HG03060 (cell line): ENCODE data around the gene PDLIM1.

ENCODE experiments used
- ATAC-seq: cut with Tn5 transposase; IDR thresholded peaks from one replicate; pipeline ENCODE4 v1.9.1; 2021; ENCODE audit warnings: low read depth, moderate number of reproducible peaks; ENCODE audit not compliant: unreplicated experiment

Gene PDLIM1

DNA sequence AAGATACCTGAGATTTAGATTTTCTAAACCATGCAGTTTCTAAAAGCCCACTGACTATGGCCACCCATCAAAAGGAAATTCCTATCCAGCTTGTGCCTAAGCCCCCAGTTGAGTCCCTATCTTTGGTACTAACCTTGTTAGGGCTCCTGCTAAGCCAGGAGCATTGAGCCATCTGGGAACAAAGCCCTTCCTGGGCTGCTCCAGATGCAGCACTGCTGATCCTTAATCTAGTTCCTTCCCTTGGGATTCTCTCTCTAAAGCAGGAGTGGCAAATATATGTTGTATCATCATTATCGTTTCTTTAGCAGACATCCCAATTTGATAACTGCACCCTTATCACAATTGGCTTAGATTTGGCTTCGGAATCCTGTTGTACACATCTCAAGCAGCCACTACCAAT, 24.7 kb upstream of the PDLIM1 start:
- ATAC-seq: no peak

DNA sequence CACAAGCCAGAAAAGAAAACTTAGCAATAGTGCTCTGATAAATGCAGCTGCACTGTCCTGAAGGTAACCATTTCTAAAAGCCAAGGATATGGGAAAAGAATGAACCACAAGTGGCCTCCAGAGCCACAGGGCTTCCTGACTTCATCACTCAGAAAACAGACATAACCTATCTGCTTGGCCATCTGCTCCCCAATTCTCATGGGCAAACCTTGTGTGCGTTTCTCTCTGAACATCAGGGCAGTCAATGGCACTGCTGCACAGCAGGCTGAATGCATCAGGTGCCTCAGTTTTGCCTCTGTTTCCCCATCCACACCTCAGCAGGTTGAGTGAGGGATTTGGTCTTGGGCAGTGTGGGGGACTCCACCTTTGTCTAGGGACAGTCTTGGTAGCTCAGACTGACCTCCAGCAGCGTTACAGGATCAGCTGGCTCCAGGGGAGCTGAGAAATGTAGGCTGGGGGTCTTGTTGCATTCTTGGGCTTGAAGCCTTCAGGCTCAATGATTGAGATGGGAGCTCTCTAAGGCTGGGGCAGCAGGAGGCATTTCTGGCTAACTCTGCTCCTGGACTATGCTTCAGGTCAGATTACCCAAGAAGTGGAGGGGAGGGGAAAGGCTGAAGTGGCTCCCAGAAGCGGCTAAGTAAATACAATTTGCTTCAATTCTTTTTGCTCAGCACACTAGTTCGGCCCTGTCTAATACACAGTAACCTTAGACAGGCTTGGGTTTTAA, 23.6 kb upstream of the PDLIM1 start:
- ATAC-seq: no peak

DNA sequence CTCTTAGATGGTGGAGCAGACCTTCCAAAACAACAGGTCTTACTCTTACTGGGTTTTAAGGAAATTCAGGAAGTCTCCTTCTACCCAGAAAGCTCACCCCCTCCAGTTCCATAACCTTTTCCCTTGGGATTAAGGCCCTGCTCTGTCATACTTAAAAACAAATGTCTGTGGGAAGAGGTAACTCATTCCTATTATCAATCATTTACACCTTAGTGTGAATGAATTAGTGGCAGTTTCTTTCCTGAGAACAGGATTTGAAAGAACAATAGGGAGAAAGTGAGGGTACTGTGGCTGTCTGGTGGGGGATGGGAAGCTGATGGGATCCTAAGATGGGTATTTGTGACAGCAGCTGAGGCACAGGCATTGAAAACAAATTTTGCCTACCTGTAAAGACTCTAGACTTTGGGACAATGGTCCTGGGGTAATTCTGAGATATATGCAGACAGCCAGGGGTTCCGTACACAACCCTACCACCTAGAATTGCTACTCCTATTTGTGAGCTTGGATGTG, 22.2 kb upstream of the PDLIM1 start:
- ATAC-seq: no peak

DNA sequence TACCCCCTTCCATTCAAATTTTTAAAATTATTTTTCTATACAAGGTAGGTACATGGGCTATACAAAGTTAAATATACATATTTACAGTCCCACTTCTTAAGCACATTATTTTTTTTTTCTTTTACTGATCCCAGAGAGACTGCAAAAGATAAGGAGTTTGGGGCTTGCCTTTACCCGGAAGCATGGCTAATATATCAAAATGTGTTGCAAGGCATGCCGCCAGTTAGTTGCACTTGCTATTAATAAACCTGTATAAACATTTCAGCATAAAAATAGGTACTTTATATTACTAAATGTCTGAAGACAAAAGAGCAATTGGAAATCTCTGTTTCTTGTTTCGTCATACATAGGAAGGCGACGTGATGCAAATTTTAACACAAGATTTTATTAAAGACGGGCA, 21.5 kb upstream of the PDLIM1 start:
- no peak for ATAC-seq

DNA sequence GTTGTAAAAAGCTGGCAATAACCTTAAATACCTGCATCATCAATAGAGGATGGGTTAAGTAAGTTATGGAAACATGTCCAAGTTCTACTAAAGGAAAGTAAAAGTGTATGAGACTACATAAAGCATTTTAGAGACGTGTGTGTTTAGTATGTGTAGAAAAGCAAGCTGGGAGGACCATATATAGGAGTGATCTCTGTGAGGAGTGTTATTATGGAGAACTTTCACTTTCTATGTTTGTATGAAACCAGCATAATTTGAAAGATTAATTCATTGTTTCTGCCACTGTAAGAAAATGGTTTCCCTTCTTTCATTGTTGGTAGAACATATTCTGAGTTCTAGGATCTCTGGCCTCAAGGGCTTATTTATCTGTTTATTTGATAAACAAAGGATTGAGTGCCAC, 19.2 kb upstream of the PDLIM1 start:
- no peak for ATAC-seq

DNA sequence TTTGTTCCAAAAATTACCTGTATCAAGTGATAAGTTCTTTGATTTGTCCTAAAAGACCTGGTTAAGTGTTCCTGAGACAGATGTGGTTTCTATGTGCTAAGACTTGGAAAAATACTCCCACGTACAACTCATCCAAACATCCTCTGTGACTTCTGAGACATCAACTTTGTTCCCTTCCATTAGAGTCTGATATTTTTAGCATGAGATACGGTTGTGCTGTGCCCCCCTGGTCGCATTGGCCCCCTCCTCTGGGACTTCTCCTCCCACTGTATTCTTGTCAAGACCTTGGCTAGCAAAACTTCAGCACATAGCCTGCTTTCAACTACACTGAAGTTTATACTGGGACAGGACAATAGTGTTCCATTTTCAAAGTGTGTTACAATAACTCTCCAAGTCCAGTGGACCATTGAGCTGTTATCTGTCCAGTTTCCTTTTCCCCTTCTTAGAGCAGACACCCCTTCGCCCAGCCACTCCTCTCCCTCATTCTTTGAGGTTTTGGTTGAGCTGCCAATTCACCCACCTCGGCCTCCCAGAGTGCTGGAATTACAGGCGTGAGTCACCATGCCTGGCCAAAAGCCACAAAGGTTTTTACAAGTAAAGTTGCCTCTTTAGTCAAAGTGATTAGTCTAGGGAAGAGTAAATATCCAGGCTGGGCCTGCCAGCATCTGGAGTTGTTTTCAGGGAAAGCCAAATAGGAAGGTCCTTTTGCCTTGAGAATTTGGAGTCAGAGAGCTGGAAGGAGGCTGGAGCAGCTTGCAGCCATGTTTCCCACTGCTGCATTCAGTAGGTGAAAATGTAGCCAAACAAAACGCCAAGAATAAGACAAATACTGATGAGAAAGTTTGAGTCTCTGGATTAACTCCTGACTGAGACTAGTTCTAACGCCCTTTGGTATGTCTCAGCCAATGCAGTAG, 17.8 kb upstream of the PDLIM1 start:
- ATAC-seq: peak; percentile 45

DNA sequence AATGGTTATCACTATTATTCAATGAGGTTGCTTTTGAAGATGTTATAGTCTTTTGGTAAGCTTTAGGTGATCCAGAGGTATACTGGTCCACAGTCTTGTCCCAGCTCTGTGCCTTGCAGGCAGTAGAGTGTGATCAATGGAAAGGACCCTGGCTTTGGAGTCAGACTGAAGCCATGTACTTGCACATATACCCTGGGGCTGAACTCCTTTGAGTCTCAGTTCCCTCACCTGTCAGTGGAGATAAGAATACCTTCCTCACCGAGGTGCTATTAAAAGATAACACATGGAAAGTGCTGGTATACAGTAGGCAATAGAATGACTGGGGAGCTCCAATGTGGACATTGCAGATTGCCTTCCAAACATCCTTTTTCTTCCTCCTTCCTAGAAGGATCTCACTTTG, 16.0 kb upstream of the PDLIM1 start:
- ATAC-seq: no peak

DNA sequence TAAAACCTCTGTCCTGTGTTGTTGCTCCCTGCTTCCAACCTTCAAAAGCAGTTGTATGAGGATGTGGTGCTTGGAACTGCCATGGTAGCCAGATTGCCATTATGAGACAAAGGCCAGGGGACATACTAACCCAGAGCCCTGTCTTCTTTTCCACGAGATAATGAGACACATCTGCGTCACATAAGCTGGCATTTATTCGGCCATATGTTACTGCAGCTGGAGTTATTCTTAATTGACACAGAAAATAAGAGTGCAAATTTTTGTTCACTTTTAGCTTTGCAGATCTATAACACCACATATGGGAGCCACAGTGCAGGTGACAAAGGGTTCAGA, 15.5 kb upstream of the PDLIM1 start:
- ATAC-seq: no peak

DNA sequence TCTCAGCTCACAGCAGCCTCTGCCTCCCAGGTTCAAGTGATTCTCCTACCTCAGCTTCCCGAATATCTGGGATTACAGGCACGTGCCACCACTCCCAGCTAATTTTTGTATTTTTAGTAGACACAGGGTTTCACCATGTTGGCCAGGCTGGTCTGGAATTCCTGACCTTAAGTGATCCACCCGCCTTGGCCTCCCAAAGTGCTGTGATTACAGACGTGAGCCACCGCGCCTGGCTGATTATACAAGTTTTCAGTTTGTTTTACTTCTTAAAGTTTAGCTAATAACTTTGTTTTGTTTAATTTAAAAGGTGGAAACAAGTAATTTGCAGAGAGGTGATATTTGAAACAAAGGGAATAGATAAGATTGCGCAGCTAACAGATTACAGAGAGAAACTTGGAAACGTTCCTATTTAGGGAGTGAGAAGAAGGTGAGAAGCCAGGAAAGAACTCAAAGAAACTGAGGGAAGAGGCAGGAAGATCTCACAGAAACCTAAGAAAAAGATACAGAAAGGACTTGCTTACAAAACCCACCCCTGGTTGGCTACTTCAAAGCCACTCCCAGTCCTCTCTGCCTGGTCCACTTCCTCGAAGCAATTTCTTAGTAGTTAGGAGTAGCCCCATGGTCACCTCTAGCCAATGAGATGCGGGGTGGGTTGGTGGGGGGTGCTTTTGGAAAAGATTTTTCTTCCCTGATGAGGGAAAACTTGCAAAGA, 15.0 kb upstream of the PDLIM1 start:
- ATAC-seq: no peak

DNA sequence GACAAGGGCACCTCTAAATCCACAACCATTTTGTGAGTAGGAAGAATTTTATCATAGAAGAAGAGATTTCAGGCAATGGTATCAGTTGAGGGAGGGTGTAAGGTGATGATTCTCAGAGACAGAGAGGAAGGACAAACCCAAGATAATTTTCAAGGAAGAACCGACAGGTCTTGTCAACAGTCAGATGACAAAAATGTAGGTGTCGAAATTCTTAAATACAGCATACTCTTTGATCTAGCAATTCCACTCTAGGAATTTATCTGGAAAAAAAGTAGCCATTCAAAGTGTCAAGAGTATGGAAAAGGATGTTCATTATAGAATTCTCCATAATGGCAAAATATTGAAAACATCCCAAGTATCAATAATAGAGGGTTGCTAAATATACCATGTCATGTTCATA, 14.2 kb upstream of the PDLIM1 start:
- no peak for ATAC-seq

DNA sequence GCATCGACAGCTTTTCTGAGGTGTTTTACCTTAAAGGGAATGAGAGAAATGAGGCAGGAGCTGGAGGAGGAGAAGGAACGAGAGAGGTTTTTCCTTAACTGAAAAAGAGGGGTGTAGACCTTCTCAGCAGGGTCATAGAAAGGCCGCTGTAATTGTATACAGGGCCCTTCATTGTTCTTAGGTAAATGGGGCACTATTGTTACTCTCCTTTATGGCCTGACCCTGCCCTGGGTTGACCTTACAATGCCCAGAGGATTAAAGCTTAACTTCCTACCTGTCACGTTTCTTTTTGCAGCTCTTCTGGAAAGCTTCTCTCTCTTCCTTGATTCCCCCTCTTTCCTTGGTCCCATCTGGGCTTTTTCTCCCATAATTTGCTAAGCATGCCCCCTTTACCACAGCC, 13.7 kb upstream of the PDLIM1 start:
- no peak for ATAC-seq

DNA sequence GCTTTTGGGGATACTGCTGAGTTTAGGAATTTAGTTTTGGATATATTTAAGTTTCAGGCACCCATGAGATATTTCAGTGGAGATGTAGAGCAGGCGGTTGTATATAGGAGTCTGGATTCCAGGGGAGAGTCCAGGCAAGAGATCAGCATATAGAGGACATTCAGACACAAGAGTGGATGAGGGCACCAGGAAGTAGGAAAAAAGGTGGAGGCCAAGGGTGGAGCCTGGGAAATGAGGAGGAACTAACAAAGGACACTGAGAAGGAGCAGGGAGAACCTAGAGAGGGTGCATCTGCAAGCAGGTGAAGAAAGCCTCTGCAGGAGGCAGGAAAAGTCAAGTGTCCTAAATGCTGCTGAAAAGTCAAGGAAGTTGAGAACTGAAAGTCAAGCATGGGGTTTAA, 13.1 kb upstream of the PDLIM1 start:
- ATAC-seq: no peak

DNA sequence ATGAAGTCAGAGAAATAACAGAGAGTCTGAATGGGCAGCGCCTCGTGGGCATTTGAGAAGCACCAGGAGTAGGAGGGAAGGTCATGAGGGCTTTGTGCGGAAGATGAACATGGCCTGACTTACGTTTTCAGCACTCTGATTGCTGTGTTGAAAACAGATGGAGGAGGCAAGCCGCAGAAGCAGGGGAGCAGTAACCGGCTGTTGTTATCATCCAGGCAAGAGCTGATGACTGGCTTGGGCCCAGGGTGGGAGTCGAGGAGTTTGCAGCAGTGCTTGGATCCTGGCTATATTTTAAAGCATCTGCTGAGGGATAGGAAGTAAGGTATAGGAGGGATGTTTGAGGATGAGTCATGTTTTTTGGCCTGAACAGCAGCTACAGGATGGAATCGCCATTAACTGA, 12.7 kb upstream of the PDLIM1 start:
- ATAC-seq: no peak

DNA sequence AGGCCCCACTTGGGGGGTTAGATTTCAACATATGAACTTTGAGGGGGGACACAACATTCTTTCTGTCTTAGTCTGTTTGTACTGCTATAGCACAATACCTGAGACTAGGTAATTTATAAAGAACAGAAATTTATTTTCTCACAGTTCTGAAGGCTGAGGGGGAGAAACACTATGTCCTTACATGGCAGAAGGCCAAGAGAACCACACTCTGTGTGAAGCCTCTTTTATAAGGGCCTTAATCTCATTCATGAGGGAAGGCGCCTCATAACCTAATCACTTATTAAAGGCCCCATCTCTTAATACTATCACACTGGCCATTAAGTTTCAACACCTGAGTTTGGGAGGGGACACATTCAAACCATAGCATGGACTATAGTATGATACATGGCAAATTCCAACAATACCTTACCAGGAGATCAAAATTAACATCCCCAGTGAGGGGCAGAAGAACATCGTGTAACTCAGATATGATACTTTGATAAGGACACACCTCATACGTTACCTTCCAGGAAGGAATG, 9.3 kb upstream of the PDLIM1 start:
- no peak for ATAC-seq

DNA sequence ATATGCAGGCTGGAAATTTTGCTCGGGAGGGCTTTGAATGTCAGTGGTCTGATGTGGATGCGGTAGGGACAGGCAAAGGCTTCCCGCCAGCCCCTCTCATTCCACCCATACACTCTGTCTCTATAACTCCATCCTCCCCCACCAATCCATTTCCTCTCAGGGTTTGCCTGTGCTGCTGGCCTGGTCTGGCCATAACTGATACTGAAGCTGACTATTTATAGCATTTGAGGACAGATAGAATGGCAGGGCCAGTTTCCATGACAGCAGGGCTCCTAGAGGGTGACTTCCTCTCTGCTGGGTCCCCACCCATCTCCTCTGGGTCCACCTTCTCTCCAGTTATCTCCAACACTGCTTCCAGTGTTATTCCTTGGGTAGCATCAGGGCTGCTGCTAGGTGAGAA, 6.6 kb upstream of the PDLIM1 start:
- no peak for ATAC-seq

DNA sequence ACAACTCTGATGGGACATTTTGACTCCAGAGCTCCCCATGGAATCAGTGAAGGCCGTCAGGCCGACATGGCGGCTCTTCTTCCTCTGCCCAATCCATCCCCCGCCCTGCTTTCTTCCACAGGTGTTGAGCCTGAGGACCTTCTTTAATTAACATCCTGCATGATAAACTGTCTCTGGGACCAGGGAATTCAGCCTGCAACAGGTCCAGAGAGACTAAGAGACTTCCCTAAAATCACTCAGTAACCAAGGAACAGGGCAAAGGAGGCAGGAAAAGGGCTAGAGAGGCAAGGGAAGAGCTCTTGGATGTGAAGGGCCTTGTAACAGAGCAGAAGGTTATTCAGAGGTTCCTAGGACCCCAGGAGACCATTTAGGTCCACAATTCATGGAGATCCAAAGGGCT, 6.0 kb upstream of the PDLIM1 start:
- no peak for ATAC-seq

DNA sequence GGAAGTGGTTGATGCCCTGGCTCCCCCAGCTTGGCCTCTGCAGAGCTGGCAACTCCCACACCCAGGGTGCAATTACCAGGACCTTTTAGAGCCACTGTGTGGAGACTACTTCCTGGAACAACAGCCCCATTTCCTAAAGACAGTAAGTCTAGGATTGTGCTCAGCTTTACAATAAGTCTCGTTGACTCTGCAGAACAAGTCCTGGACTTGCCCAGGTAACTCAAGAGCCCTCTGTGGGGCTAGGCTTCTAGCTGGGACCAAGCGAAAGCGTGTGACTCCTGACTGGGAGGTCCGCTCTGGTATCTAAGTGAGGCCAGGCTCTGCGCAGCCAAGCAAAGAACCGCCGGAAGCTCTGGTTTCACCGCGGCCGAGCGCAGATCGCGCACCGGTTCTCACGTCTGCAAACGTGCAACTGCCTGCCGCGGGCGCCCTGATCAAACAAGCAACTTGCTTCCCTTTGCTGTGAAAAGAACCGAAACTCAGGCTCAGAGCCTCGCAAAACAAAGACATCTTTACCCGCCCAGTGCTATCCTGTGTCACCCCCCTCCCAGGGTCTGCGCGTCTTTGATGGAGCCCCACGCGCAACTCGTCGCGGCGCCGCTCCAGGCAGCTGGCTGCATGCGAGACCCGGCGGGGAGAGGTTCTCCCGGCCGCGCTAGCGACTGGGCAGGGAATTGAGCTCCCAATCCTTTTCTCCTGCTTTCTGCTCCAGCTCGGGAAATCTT, 4.4 kb upstream of the PDLIM1 start:
- peak; percentile 71 for ATAC-seq

DNA sequence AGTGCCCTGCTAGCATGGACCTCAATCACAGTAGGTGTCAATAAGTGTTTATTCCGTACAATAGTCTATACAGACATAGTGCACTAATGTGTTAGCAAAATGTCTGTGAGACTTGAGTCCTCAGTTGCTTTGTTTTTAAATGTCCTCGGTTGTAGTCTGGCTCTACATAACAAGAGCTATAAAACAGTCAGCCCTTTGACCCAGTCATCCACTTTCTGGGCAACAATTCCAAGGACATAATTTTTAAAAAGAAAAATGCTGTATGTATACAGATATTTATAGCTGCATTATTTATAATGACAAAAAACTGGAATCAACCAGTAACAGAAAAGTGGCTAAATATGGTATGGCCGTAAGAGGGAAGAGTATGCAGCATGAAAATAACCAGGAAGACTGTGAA, 2.8 kb upstream of the PDLIM1 start:
- no peak for ATAC-seq

DNA sequence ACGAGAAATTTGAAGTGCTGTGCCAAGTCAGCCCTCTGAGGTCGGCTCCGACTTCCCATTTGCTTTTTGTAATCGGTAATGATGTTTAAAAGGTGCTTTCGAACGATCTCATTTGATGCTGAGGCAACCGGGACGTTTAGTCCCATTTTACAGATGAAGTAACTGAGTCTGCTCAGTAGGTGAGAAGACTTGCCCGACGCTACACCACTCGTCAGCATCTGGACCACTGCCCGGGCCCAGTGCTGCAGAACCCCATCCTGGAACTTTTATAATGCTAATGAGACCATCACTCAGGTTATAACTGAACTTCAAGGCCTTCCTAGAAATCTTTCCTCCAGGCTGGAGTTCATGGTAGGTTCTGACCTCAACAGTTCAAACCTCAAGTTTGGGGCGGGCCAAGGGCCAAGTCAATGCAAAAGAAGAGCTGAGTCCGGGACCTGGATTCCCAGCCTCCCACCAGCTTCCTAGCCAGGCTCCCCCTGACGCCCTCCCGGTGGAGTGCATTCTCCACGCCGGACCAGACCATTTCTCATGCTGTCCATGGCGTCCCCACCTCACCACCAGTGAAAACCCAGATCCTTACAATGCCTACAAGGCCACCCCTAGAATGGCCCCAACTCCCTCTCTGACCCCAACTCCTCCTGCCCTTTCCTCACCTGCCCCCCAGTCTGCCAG, 699 bp upstream of the PDLIM1 start:
- no peak for ATAC-seq

DNA sequence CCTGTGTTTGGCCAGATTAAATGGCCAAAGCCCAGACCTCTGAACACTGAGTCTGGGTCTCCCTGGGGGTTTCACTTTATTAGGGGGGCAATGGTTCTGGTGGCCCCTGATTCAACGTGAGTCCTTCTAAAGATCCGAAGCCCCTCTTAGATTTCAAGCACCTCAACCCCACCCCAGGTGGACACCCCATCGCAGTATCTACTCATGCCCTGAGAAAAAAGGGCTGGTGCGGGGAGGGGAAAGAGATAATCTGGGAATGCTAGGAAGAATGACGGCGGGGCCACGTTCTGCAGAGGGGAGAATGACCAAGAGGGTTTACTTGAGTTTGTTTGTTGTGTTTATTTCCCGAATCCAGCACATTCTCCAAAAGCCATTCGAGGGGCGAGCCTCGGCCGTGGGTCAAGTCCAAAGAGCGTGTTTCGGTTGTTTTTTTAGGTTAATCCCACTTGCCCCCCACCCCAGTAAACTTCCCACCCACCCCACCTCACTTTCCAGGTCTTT, 832 bp downstream of the PDLIM1 start:
- no peak for ATAC-seq
